Measurements from ENCODE around the gene DIAPH3. TPM values are rescaled to one million over a fixed set of nuclear protein-coding genes. Genes with fewer than 3 reads are reported as not detected.

DIAPH3 gene
- total RNA-seq, 4 donors from 2014 or later, result 0.20 to 0.30 TPM; not detected in 2

DNA sequence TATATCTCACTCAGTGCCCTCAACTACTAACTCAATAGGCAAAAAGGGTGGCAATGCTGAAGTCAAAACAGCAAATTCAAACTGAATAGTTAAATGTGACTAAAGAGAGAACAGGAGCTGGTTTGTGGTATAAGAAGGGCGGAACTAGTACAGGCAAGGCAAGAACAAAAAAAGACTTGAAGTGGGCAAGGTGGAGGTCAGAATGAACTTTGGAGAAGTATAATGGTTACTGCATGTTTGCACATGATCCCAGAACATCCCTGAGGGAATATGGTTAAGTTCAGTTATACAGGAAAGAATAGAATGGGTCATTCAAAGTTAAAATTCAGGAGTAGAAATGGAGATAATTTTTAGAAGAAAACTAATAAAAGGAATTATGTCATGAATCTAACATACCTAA lies 85.5 kb downstream of the DIAPH3 start:
- Histone ChIP-seq H3K4me3 (no peak overlapping the region), H3K9me3 (no peaks in the 10 kb centered on the region), H3K36me3 (no peaks in the 10 kb centered on the region), H3K4me1 (no peaks in the 10 kb centered on the region), H3K27ac (no peak overlapping the region), H3K27me3 (no peaks in the 10 kb centered on the region)
- no peak for DNase-seq (ENCODE audit: low spot score in 2 of 2)
- 86 to 92% methylated on average over 1 of the region's 1 CpG for WGBS, 2 donors
- TF ChIP-seq, protein P1, sequence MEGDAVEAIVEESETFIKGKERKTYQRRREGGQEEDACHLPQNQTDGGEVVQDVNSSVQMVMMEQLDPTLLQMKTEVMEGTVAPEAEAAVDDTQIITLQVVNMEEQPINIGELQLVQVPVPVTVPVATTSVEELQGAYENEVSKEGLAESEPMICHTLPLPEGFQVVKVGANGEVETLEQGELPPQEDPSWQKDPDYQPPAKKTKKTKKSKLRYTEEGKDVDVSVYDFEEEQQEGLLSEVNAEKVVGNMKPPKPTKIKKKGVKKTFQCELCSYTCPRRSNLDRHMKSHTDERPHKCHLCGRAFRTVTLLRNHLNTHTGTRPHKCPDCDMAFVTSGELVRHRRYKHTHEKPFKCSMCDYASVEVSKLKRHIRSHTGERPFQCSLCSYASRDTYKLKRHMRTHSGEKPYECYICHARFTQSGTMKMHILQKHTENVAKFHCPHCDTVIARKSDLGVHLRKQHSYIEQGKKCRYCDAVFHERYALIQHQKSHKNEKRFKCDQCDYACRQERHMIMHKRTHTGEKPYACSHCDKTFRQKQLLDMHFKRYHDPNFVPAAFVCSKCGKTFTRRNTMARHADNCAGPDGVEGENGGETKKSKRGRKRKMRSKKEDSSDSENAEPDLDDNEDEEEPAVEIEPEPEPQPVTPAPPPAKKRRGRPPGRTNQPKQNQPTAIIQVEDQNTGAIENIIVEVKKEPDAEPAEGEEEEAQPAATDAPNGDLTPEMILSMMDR (IDR thresholded peaks at IDR 0.05), result no peak
- TF ChIP-seq POLR2A (IDR thresholded peaks at IDR 0.05) (no peak), EP300 (IDR thresholded peaks at IDR 0.05) (no peak)

DNA sequence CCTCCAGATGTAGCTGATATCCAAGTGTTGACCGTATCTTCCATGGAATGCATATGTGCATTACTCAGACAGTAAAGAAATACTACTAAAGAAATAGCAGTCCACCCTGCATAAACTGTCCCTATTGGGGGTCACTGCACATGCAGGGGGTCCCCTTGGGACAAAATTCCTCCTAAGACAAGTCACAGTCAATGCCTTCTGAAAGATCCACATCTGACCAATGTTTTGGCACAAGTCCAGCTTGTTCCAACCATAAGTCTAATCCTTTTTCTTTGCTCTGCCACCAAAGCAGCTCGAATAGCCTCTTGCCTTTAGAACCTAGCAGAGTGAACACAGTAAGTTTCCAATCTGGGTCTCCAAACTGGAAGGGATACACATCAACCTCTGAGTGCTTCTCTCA lies 87.9 kb downstream of the DIAPH3 start:
- no peaks in the 10 kb centered on the region for H3K4me1 ChIP-seq
- H3K9me3 ChIP-seq, result no peaks in the 10 kb centered on the region
- TF ChIP-seq POLR2A (IDR thresholded peaks at IDR 0.05) (no peak), EP300 (IDR thresholded peaks at IDR 0.05) (no peak)
- TF ChIP-seq, protein P1 (IDR thresholded peaks at IDR 0.05), result no peak
- WGBS, 2 donors, result 88 to 91% methylated on average over 2 of the region's 2 CpGs
- H3K27ac ChIP-seq, result no peak overlapping the region
- no peak overlapping the region for H3K4me3 ChIP-seq
- no peak for DNase-seq (ENCODE audit: low spot score in 2 of 2)
- no peaks in the 10 kb centered on the region for H3K27me3 ChIP-seq
- no peaks in the 10 kb centered on the region for H3K36me3 ChIP-seq

DNA sequence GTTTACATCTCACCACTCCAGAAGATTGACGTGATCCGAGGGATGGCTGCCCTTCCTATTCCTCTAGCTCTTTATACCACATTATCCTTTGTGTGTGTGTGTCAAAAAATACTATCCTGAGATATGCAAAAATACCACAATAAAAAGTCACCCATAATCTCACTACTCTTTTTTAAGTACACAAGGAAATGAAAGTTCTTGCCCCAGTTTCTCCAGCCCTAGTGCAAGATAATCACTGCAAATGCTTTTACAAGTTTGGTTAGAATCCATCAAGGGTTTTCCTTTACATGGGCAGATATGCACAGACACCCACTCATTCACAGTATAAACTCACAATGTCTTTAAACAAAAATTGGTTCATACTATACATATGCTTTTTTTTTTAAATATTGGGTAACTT lies 89.3 kb downstream of the DIAPH3 start:
- Histone ChIP-seq H3K27me3 (no peaks in the 10 kb centered on the region), H3K4me3 (no peak overlapping the region), H3K27ac (no peak overlapping the region), H3K4me1 (no peaks in the 10 kb centered on the region), H3K9me3 (peaks cover 0 to 7% (median 0%) of the 10 kb centered on the region in 4 donors), H3K36me3 (no peaks in the 10 kb centered on the region)
- WGBS, 2 donors, result 80 to 85% methylated on average over 2 of the region's 2 CpGs
- DNase-seq (ENCODE audit: low spot score in 2 of 2), result no peak
- TF ChIP-seq, protein P1 (IDR thresholded peaks at IDR 0.05), result no peak
- TF ChIP-seq EP300 (IDR thresholded peaks at IDR 0.05), result no peak
- no peak for TF ChIP-seq POLR2A (IDR thresholded peaks at IDR 0.05)

DNA sequence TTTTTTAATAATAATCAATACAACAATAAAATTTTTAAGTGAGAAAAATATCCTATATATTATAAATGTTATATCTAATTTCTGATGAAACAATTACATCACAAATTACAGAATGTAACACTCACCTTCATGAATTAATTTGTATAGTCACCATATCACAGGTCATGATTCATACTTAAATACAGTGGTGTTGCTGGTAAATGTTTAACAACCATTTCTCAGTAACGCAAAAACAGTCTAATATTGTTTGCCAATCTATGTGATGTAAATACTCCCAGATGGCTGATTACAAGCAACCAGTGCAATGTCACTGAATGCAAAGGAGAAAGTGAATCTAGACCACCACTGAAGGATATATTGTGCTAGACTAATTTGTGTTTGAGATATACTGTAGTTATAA lies 97.5 kb downstream of the DIAPH3 start:
- WGBS, 2 donors, result 62 to 74% methylated on average over 1 of the region's 1 CpG
- peaks cover 0 to 9% (median 2%) of the 10 kb centered on the region in 4 donors for H3K9me3 ChIP-seq
- H3K4me1 ChIP-seq, result no peaks in the 10 kb centered on the region
- H3K36me3 ChIP-seq, result no peaks in the 10 kb centered on the region
- DNase-seq (ENCODE audit: low spot score in 2 of 2), result no peak
- H3K27ac ChIP-seq, result no peak overlapping the region
- H3K27me3 ChIP-seq, result no peaks in the 10 kb centered on the region
- TF ChIP-seq POLR2A (IDR thresholded peaks at IDR 0.05), result no peak
- TF ChIP-seq, protein P1 (IDR thresholded peaks at IDR 0.05), result no peak
- no peak for TF ChIP-seq EP300 (IDR thresholded peaks at IDR 0.05)
- no peak overlapping the region for H3K4me3 ChIP-seq

DNA sequence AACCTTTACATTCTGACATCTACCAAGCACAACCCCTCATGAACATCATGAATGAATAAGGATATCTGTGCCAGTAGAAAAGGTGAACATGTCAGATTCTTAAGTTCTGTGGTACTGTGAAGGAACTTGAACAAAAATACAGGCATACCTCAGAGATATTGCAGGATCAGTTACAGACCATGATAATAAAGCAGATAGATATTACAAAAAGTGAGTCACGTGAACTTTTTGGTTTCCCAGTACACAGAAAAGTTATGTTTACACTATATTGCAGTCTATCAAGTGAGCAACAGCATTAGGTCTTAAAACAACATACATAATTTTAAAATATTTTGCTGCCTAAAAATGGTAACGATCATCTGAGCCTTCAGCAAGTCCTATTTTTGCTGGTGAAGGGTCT lies 101.2 kb downstream of the DIAPH3 start:
- DNase-seq (ENCODE audit: low spot score in 2 of 2), result no peak
- Histone ChIP-seq H3K27ac (no peak overlapping the region), H3K9me3 (peaks cover 0 to 4% (median under 1%) of the 10 kb centered on the region in 4 donors), H3K27me3 (no peaks in the 10 kb centered on the region), H3K4me1 (no peaks in the 10 kb centered on the region), H3K4me3 (no peak overlapping the region), H3K36me3 (no peaks in the 10 kb centered on the region)
- 84 to 91% methylated on average over 2 of the region's 2 CpGs for whole genome bisulfite sequencing, 2 donors
- TF ChIP-seq, protein P1 (IDR thresholded peaks at IDR 0.05), result no peak
- TF ChIP-seq EP300 (IDR thresholded peaks at IDR 0.05) (no peak), POLR2A (IDR thresholded peaks at IDR 0.05) (no peak)
